CD8-positive, alpha-beta memory T cell (primary cell): Measurements from ENCODE around the gene TMEM259. TPM values are rescaled to one million over a fixed set of nuclear protein-coding genes. Genes with fewer than 3 reads are reported as not detected.
A peak's percentile ranks its signal among the peaks of the same experiment; 100 is the strongest.

Experiments
- CTCF ChIA-PET: fragments of 350-600 bp; sonication (Branson Sonifier 250); formaldehyde crosslinking; loops from one replicate; lab custom pipeline; 2021; ENCODE audit warnings: antibody characterized with exemption; lab: Charles Lee
- POLR2A ChIA-PET: fragments of 350-600 bp; sonication (Branson Sonifier 250); formaldehyde crosslinking; loops from one replicate; lab custom pipeline; 2021; ENCODE audit warnings: antibody characterized with exemption; lab: Charles Lee
- DNase-seq, 5 donors: peaks; one replicate each; pipeline versions ENCODE4 v3.0.0 to v3.0.0-alpha.2; 2020 to 2022; ENCODE audit warnings: mixed read lengths in 1 of 5
- H3K27ac ChIP-seq: one replicate; pipeline ENCODE4 v1.7.0; 2013; ENCODE audit warnings: low read depth, mild to moderate bottlenecking, low read length, moderate library complexity
- H3K27me3 ChIP-seq: 2 replicates; pipeline ENCODE4 v1.7.0; 2013; ENCODE audit warnings: low read length, mild to moderate bottlenecking; ENCODE audit not compliant: insufficient read depth, poor library complexity, severe bottlenecking
- H3K36me3 ChIP-seq: 2 replicates; pipeline ENCODE4 v1.7.0; 2013; ENCODE audit warnings: mild to moderate bottlenecking, low read length, moderate library complexity; ENCODE audit not compliant: insufficient read depth
- H3K4me1 ChIP-seq: 2 replicates; pipeline ENCODE4 v1.7.0; 2013; ENCODE audit warnings: mild to moderate bottlenecking, low read length, moderate library complexity; ENCODE audit not compliant: insufficient read depth
- H3K4me3 ChIP-seq: 2 replicates; pipeline ENCODE4 v1.7.0; 2013; ENCODE audit warnings: mild to moderate bottlenecking, low read length
- H3K9me3 ChIP-seq: 2 replicates; pipeline ENCODE4 v1.7.0; 2013; ENCODE audit warnings: mild to moderate bottlenecking, low read length
- H3K27ac Mint-ChIP-seq, 8 donors: one replicate each; pipeline ENCODE4 v1.8.0; 2020 to 2021; ENCODE audit warnings: mixed read lengths in 8 of 8, mild to moderate bottlenecking in 6 of 8, inconsistent platforms in 3 of 8, moderate library complexity in 3 of 8
- H3K27me3 Mint-ChIP-seq, 2 donors: one replicate each; pipeline ENCODE4 v1.8.0; 2020 to 2021; ENCODE audit warnings: mixed read lengths in 2 of 2, mild to moderate bottlenecking in 1 of 2, moderate library complexity in 1 of 2
- H3K36me3 Mint-ChIP-seq, 3 donors: one replicate each; pipeline ENCODE4 v1.8.0; 2020 to 2021; ENCODE audit warnings: mixed read lengths in 3 of 3, inconsistent platforms in 1 of 3, mild to moderate bottlenecking in 1 of 3
- H3K4me1 Mint-ChIP-seq, 3 donors: one replicate each; pipeline ENCODE4 v1.8.0; 2020 to 2021; ENCODE audit warnings: mixed read lengths in 3 of 3, inconsistent platforms in 1 of 3, mild to moderate bottlenecking in 1 of 3
- H3K4me3 Mint-ChIP-seq, 7 donors: one replicate each; pipeline ENCODE4 v1.8.0; 2020 to 2021; ENCODE audit warnings: mixed read lengths in 7 of 7, mild to moderate bottlenecking in 6 of 7, moderate library complexity in 4 of 7, inconsistent platforms in 2 of 7
- H3K9me3 Mint-ChIP-seq, 5 donors: one replicate each; pipeline ENCODE4 v1.8.0; 2020 to 2022; ENCODE audit warnings: mixed read lengths in 5 of 5, mild to moderate bottlenecking in 3 of 5, moderate library complexity in 2 of 5, inconsistent platforms in 1 of 5
- polyA plus RNA-seq: library from polyadenylated mRNA; unstranded; fragments of 300-500 nt; fragmentation: Illumina TruSeq; gene quantifications from one replicate; pipeline ENCODE4 v1.2.3, GENCODE V29; 2021
- total RNA-seq, 2 experiments: library from RNA; stranded (reverse); gene quantifications; one replicate each; pipeline ENCODE4 v1.2.3, GENCODE V29; 2021

Gene TMEM259
- total and polyA plus RNA-seq, 3 experiments from 2014 or later = 84.6 to 157 (median 151) TPM

- H3K9me3 Mint-ChIP-seq = no peaks in the 10 kb centered on the region
- no peak for DNase-seq
- no peak overlapping the region for H3K27ac Mint-ChIP-seq
- ChIA-PET POLR2A (interaction anchor here (0.5 to 0.8 kb wide), 3 partner anchors 14 to 19 kb away, joined by 3 to 5 read pairs (median 3); no protein-coding TSS in a partner anchor), CTCF (no interaction called here)
- peaks cover 10 to 21% of the 10 kb centered on the region in 2 donors for H3K27me3 Mint-ChIP-seq
- H3K27ac ChIP-seq = no peak overlapping the region
- no peak overlapping the region for H3K4me3 Mint-ChIP-seq
- H3K36me3 ChIP-seq = no peaks in the 10 kb centered on the region
- H3K36me3 Mint-ChIP-seq = peaks cover 0 to 3% (median 0%) of the 10 kb centered on the region in 3 donors
- peaks cover 0 to 12% (median 3%) of the 10 kb centered on the region in 3 donors for H3K4me1 Mint-ChIP-seq
- H3K4me1 ChIP-seq = peaks cover 11% of the 10 kb centered on the region
- peaks cover 22% of the 10 kb centered on the region for H3K27me3 ChIP-seq
- no peaks in the 10 kb centered on the region for H3K9me3 ChIP-seq
- no peak overlapping the region for H3K4me3 ChIP-seq
Measured at GRCh38 chr19:1003283-1003682, 17.6 kb downstream of the TMEM259 start.

GRCh38 chr19:1002600-1002999 is 18.3 kb downstream of the TMEM259 start:
- DNase-seq = no peak
- peaks cover 14% of the 10 kb centered on the region for H3K4me1 ChIP-seq
- no peaks in the 10 kb centered on the region for H3K36me3 ChIP-seq
- no peaks in the 10 kb centered on the region for H3K9me3 Mint-ChIP-seq
- H3K27me3 Mint-ChIP-seq = peaks cover 10 to 28% of the 10 kb centered on the region in 2 donors
- no peak overlapping the region for H3K27ac Mint-ChIP-seq
- no peak overlapping the region for H3K4me3 Mint-ChIP-seq
- POLR2A ChIA-PET = interaction anchor here (0.5 to 0.6 kb wide), 2 partner anchors 18 to 111 kb away, joined by 3 read pairs; no protein-coding TSS in a partner anchor
- peaks cover 0 to 2% (median 0%) of the 10 kb centered on the region in 3 donors for H3K36me3 Mint-ChIP-seq
- no peak overlapping the region for H3K4me3 ChIP-seq
- H3K27me3 ChIP-seq = peaks cover 25% of the 10 kb centered on the region
- H3K9me3 ChIP-seq = no peaks in the 10 kb centered on the region
- CTCF ChIA-PET = interaction anchor here (0.7 kb wide), 1 partner anchor 341 kb away, joined by 4 read pairs; no protein-coding TSS in a partner anchor
- no peak overlapping the region for H3K27ac ChIP-seq
- peaks cover 0 to 19% (median 7%) of the 10 kb centered on the region in 3 donors for H3K4me1 Mint-ChIP-seq

GRCh38 chr19:1001538-1002166 is 19.3 kb downstream of the TMEM259 start:
- peak; percentile 56 to 77 (median 65) for DNase-seq
- Histone ChIP-seq H3K4me3 (no peak overlapping the region), H3K27me3 (peaks cover 25% of the 10 kb centered on the region), H3K9me3 (no peaks in the 10 kb centered on the region), H3K27ac (no peak overlapping the region), H3K36me3 (no peaks in the 10 kb centered on the region), H3K4me1 (peaks cover 21% of the 10 kb centered on the region)
- POLR2A ChIA-PET = interaction anchor here (1.0 kb wide), 2 partner anchors 25 to 54 kb away, joined by 3 read pairs; no protein-coding TSS in a partner anchor
- Mint-ChIP-seq H3K27me3 (peaks cover 10 to 28% of the 10 kb centered on the region in 2 donors), H3K4me3 (peak overlapping the region in 1 of 7 donors; percentile 59), H3K27ac (peak overlapping the region in 2 of 8 donors; percentile 29 to 74), H3K36me3 (no peaks in the 10 kb centered on the region), H3K9me3 (peaks cover 0 to 2% (median 0%) of the 10 kb centered on the region in 5 donors), H3K4me1 (peaks cover 1 to 25% (median 9%) of the 10 kb centered on the region in 3 donors)
- CTCF ChIA-PET = interaction anchor here (0.8 to 1.5 kb wide), 5 partner anchors 14 to 106 kb away, joined by 3 to 5 read pairs (median 4); no protein-coding TSS in a partner anchor

GRCh38 chr19:1000591-1001537 is 20.1 kb downstream of the TMEM259 start:
- Histone ChIP-seq H3K4me1 (peaks cover 29% of the 10 kb centered on the region), H3K27me3 (peaks cover 25% of the 10 kb centered on the region), H3K27ac (no peak overlapping the region), H3K36me3 (no peaks in the 10 kb centered on the region), H3K9me3 (no peaks in the 10 kb centered on the region), H3K4me3 (no peak overlapping the region)
- ChIA-PET POLR2A (interaction anchor here (1.0 kb wide), 2 partner anchors 26 to 54 kb away, joined by 3 read pairs; no protein-coding TSS in a partner anchor), CTCF (interaction anchor here (0.8 to 2.5 kb wide), 7 partner anchors 15 to 105 kb away, joined by 3 to 7 read pairs (median 4); partner anchors contain the start of gene RNU6-2)
- H3K4me1 Mint-ChIP-seq = peaks cover 6 to 33% (median 13%) of the 10 kb centered on the region in 3 donors
- H3K27me3 Mint-ChIP-seq = peaks cover 12 to 28% of the 10 kb centered on the region in 2 donors
- peaks cover 0 to 6% (median 0%) of the 10 kb centered on the region in 5 donors for H3K9me3 Mint-ChIP-seq
- DNase-seq = no peak
- peaks cover 0 to 2% (median 0%) of the 10 kb centered on the region in 3 donors for H3K36me3 Mint-ChIP-seq
- peak overlapping the region in 2 of 8 donors; percentile 29 to 74 for H3K27ac Mint-ChIP-seq
- peak overlapping the region in 4 of 7 donors; percentile 12 to 59 (median 48) for H3K4me3 Mint-ChIP-seq

- Histone ChIP-seq H3K27me3 (peaks cover 25% of the 10 kb centered on the region), H3K4me3 (no peak within 1 kb of the TSS), H3K36me3 (no peaks in the 10 kb centered on the region), H3K4me1 (peaks cover 32% of the 10 kb centered on the region), H3K27ac (no peak within 1 kb of the TSS), H3K9me3 (no peaks in the 10 kb centered on the region)
- ChIA-PET CTCF (interaction anchor here (1.2 to 2.5 kb wide), 3 partner anchors 21 to 33 kb away, joined by 3 to 7 read pairs (median 5); partner anchors contain the start of gene RNU6-2), POLR2A (no interaction called here)
- peaks cover 0 to 6% (median 0%) of the 10 kb centered on the region in 5 donors for H3K9me3 Mint-ChIP-seq
- H3K4me3 Mint-ChIP-seq = peak within 1 kb of the TSS in 6 of 7 donors; percentile 18 to 59 (median 54)
- peaks cover 6 to 38% (median 13%) of the 10 kb centered on the region in 3 donors for H3K4me1 Mint-ChIP-seq
- peaks cover 0 to 2% (median 0%) of the 10 kb centered on the region in 3 donors for H3K36me3 Mint-ChIP-seq
- peak; percentile 42 to 70 (median 47) for DNase-seq
- peaks cover 10 to 28% of the 10 kb centered on the region in 2 donors for H3K27me3 Mint-ChIP-seq
- H3K27ac Mint-ChIP-seq = peak within 1 kb of the TSS in 6 of 8 donors; percentile 26 to 89 (median 66)
Measured at GRCh38 chr19:1000095-1000494, 20.8 kb downstream of the TMEM259 start, which contains the start of gene GRIN3B. GRIN3B (plus strand) TSS chr19:1000419; CDS start chr19:1000438, 19 bp downstream.

- no peak for DNase-seq
- Histone ChIP-seq H3K4me1 (peaks cover 32% of the 10 kb centered on the region), H3K36me3 (no peaks in the 10 kb centered on the region), H3K4me3 (no peak overlapping the region), H3K9me3 (no peaks in the 10 kb centered on the region), H3K27ac (no peak overlapping the region), H3K27me3 (peaks cover 25% of the 10 kb centered on the region)
- Mint-ChIP-seq H3K4me1 (peaks cover 6 to 38% (median 13%) of the 10 kb centered on the region in 3 donors), H3K9me3 (peaks cover 0 to 6% (median 0%) of the 10 kb centered on the region in 5 donors), H3K27me3 (peaks cover 10 to 28% of the 10 kb centered on the region in 2 donors), H3K27ac (peak overlapping the region in 6 of 8 donors; percentile 26 to 89 (median 53)), H3K4me3 (peak overlapping the region in 6 of 7 donors; percentile 18 to 58 (median 39)), H3K36me3 (peaks cover 0 to 2% (median 0%) of the 10 kb centered on the region in 3 donors)
- CTCF ChIA-PET = interaction anchor here (0.9 to 2.5 kb wide), 4 partner anchors 11 to 74 kb away, joined by 3 to 7 read pairs (median 4); partner anchors contain the start of gene RNU6-2
- POLR2A ChIA-PET = interaction anchor here (0.6 kb wide), 1 partner anchor 94 kb away, joined by 3 read pairs; no protein-coding TSS in a partner anchor
Measured at GRCh38 chr19:999379-999719, 21.6 kb downstream of the TMEM259 start.

GRCh38 chr19:998064-998463 is 22.9 kb downstream of the TMEM259 start:
- CTCF ChIA-PET = interaction anchor here (2.0 to 2.5 kb wide), 3 partner anchors 13 to 74 kb away, joined by 6 to 15 read pairs (median 6); partner anchors contain the start of gene WDR18
- no peaks in the 10 kb centered on the region for H3K36me3 ChIP-seq
- POLR2A ChIA-PET = interaction anchor here (0.6 to 3.0 kb wide), 2 partner anchors 13 to 149 kb away, joined by 3 to 24 read pairs; partner anchors contain the start of gene WDR18
- H3K27me3 Mint-ChIP-seq = peaks cover 10 to 28% of the 10 kb centered on the region in 2 donors
- H3K4me1 ChIP-seq = peaks cover 32% of the 10 kb centered on the region
- peaks cover 6 to 38% (median 13%) of the 10 kb centered on the region in 3 donors for H3K4me1 Mint-ChIP-seq
- no peaks in the 10 kb centered on the region for H3K9me3 ChIP-seq
- H3K27me3 ChIP-seq = peaks cover 25% of the 10 kb centered on the region
- H3K9me3 Mint-ChIP-seq = peaks cover 0 to 6% (median 0%) of the 10 kb centered on the region in 5 donors
- H3K36me3 Mint-ChIP-seq = peaks cover 0 to 10% (median 0%) of the 10 kb centered on the region in 3 donors
- H3K4me3 Mint-ChIP-seq = peak overlapping the region in 5 of 7 donors; percentile 7 to 76 (median 31)
- peak overlapping the region in 4 of 8 donors; percentile 79 to 85 (median 80) for H3K27ac Mint-ChIP-seq
- H3K27ac ChIP-seq = no peak overlapping the region
- no peak for DNase-seq
- H3K4me3 ChIP-seq = no peak overlapping the region
